Stimulated activated CD8-positive, alpha-beta memory T cell treated with anti-CD3 and anti-CD28 coated beads, Interleukin-15, amount 100 ng/mL, for 1 hour (primary cell): Measurements from ENCODE around the gene CNOT4.
"Not testable (repeated sequence)": the region's sequence is repeated elsewhere in the genome, so short reads cannot be mapped to it uniquely, and the experiment has no call there.

Source experiments
- DNase-seq: peaks from one replicate; pipeline ENCODE4 v3.0.0-alpha.2; 2020; ENCODE audit warnings: low read depth

The CNOT4 gene

GRCh38 chr7:135512135-135512887, 2.4 kb upstream of the CNOT4 start:
- no peak for DNase-seq

- DNase-seq: no peak
Measured at GRCh38 chr7:135510592-135511183, 786 bp upstream of the CNOT4 start.

DNA sequence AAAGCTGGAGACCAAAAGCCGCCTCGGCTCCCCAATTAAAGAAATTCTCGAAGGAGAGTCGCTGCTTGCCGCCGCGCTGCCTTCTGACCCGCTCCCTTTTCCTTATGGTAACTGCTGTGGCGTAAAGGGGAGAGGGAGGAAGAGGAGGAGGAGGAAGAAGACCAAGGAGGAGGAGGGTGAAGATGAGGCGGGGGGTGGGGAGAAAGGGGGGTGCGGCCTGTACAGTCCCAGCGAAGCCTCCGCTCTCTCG, 388 bp downstream of the CNOT4 start:
- DNase-seq: no peak

DNA sequence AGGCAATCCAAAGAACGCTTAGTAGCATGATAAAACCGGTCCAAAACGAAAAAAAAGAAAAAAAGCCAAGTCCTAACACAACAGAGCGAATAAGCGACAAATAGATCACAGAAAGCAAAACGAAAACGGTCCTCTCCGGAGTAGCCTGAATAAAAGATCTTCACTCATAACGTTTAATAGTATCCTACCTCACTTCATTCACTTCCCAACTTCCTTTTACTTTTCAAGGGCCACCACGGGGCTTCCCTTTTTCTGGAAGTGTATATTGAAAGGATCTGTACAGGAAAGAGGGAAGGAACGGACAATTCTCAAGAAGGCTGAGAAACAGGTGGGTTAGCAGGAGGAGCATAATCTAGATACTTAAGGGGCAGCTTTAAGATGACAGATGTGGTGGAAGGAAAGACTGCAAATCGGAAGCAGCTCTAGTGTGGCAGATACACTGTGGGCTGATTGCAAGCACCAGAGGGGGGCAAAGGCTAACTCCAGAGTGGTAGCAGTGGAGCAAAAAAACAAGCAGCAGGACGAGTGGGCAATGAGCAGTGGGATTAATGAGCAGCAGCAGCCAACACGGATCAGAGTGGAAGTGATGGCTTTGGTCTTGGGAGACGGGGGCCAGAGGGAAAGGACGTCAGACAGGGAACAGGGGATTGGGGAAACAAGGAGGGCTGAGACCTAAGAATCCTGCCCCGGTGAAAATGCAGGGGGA, 866 bp downstream of the CNOT4 start:
- DNase-seq: no peak

- DNase-seq: no peak
Measured at GRCh38 chr7:135501402-135501801, 8.5 kb downstream of the CNOT4 start.

- DNase-seq: no peak
Measured at GRCh38 chr7:135499818-135500217, 10.1 kb downstream of the CNOT4 start.

DNA sequence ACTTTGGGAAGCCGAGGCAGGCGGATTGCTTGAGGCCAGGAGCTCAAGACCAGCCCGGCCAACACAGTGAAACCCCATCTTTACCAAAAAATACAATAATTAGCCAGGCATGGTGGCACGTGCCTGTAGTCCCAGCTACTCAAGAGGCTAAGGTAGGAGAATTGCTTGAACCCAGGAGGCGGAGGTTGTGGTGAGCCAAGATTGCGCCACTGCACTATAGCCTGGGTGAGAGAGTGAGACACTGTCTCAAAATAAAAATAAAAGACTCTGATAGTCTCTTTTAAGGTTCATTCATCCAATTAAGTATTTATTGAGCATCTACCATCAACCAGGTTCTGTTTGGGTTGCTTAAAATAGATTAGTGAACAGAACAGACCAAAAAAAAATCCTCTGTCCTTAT, 12.7 kb downstream of the CNOT4 start:
- DNase-seq: not testable (repeated sequence)

DNA sequence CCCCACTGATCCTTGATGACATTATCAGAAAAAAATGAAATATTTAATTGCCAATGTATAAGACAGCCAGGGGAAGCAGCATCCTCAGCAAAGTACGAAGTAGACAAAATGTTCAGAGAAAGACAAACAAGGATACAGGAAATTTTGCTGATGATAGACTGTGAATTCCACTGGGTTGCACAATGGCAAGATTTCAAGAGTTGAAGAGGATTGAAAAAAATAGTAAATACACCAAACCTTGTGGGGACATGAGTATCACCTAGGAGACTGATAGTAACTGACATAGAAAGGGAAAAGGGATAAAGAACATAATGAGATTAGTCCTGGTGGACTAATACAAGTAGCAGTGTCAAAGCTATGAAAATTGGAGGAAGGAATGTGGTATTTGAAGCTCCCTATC, 16.5 kb downstream of the CNOT4 start:
- no peak for DNase-seq

DNA sequence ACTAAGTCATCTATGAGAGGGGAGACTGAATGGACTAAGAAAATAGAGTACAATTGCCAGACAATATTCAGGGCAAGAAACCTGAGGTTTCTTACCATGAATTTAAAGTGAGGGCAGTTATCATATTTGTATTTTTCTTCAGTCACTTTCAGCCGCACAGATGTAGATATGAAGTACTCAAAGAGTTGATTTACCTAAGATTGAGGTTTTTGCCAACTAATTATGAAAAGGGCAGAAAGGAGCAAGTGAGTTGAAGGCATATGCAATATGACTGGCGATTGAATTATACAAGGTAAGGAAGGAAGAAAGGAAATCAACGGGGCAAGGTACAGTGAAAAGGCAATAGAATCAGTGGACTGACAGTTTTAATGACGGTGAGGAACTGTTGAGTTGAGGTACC, 17.8 kb downstream of the CNOT4 start:
- no peak for DNase-seq

DNA sequence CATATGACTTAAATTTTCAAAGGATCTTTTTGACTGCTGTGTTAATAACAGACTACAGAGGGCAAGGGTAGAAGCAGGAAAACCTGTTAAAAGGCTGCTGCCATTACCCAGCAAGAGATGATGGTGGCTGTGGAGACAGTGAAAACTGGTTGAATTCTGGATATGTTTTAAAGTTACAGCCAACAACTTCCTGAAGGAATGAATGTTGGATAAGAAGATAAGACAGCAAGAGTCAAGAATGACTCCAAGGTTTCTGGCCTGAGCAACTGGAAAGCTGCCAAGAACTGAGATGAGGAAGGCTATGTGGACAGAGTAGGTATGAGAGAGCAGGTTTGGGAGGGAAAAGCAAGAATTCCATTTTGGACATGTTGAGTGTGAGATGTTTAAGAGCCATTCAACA, 19.1 kb downstream of the CNOT4 start:
- DNase-seq: no peak

DNA sequence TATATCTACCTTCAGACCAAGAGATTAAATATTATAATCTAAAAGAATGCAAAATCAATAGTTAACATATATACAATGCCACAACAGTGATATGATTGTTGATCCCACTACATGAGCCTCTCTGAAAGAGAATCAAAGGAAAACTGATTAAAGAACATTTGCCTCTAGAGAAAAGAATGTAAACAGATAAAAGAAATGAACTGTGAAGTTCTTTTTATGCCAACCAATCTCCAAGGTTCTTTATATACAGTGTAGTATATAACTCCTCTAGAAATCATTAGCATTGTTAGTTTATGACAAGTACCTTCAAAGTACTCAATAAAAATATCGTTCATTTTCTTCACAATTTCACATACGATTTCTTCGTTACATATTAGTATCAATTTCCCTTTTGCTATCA, 20.1 kb downstream of the CNOT4 start:
- no peak for DNase-seq

- no peak for DNase-seq
Measured at GRCh38 chr7:135486261-135486920, 23.5 kb downstream of the CNOT4 start.

DNA sequence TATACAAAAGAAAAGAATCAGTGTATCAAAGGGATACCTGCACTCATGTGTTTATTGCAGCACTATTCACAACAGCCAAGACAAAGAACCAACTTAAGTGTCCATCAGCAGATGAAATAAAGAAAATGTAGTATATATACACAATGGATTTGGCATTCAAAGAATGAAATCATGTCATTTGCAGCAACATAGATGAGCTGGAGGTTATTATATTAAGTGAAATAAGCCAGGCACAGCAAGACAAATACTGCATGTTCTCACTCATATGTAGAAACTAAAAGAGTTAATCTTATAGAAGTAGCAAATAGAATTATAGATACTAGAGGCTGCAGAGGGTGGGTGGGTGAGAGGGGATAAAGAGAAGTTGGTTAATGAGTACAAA, 28.3 kb downstream of the CNOT4 start:
- DNase-seq: no peak

- DNase-seq: no peak
Measured at GRCh38 chr7:135480966-135481597, 28.8 kb downstream of the CNOT4 start.

DNA sequence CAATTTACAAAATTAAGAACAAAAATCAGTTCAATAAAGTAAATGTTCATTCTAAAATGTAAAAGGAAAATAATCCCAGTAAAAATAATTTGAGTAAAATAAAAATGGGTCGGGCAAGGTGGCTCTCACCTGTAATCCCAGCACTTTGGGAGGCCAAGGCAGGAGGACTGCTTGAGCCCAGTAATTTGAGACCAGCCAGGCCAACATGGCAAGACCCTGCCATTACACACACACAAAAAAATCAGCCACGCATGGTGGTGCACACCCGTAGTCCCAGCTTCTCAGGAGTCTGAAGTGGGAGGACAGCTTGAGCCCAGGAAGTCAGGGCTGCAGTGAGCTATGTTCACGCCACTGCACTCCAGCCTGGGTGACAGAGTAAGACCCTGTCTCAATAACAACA, 34.4 kb downstream of the CNOT4 start:
- DNase-seq: no peak

DNA sequence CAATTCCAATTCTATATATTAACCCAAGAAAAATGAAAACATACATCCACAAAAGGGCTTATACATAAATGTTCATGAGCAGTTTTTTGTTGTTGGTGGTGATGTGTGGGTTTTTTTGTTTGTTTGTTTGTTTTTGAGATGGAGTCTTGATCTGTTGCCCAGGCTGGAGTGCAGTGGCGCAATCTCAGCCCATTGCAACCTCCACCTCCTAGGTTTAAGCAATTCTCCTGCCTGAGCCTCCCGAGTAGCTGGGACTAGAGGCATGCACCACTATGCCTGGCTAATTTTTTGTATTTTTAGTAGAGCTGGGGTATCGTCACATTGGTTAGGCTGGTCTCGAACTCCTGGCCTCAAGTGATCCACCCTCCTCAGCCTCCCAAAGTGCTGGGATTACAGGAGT, 40.2 kb downstream of the CNOT4 start:
- not testable (repeated sequence) for DNase-seq

DNA sequence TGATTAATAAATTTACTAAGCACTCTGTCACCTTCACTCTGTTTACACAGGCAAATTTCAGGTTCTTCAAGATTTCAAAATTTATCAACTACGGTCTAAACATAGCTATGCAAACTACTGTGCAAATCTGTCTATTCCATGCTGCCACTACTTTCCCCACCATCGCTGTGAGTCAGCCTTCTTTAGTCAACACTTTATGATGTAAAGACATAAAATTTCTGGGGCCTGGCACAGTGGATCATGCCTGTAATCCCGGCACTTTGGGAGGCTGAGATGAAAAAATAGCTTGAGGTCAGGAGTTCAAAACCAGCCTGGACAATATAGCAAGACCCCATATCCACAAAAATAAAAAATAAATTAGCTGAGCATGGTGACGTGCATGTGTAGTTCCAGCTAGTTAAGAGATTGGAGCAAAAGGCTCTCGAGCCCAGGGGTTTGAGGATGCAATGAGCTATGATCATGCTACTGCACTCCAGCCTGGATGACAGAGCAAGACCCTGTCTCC, 42.6 kb downstream of the CNOT4 start:
- no peak for DNase-seq

GRCh38 chr7:135466442-135467206, 43.3 kb downstream of the CNOT4 start:
- DNase-seq: no peak

- DNase-seq: no peak
Measured at GRCh38 chr7:135463908-135464307, 46.0 kb downstream of the CNOT4 start.

DNA sequence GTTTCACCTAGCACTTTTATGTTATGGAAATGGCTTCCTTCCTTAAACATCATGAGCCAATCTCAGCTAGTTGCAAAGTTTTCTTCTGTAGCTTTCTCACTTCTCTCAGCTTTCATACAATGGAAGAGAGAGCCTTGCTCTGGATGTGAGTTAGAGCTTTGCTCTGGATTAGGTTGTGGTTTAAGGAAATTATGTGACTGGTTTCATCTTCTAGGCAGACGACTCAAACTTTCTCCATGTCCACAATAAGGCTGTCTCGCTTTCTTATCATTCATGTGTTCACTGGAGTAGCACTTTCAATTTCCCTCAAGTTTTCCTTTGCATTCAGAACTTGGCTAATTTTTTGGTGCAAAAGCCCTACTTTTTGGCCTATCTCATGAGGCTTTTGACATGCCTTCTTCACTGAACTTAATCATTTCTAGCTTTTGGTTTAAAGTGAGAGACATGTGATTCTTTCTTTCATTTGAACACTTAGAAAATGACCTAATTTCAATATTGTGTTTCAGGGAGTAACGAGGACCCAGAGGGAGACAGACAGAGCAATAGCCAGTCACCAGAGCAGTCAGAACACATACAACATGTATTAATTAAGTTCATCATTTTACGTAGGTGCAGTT, 49.8 kb downstream of the CNOT4 start:
- no peak for DNase-seq

DNA sequence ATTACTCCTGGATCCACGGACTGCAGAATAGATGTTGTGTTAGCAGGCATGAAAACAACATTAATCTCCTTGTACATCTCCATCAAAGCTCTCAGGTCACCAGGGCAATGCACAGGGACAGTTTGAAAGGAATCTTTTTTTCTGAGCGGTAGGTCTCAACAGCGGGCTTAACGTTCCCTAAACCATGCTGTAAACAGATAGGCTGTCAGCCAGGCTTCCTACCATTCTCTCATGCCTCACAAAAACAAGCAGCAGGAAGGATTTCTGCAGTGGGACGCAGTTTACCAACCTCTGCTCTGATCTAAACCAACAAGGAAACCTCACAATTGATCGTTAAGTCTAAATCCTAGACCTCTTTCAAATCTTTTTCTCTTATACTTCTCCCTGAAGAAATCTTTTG, 50.8 kb downstream of the CNOT4 start:
- DNase-seq: no peak
